Spleen (tissue), 11 donors: ENCODE data around the gene CYP27C1. TPM values are rescaled to one million over a fixed set of nuclear protein-coding genes. Genes with fewer than 3 reads are reported as not detected.

Experiments
- DNase-seq: peaks from one replicate; pipeline ENCODE4 v3.0.0-alpha.2; 2020
- H3K27ac ChIP-seq, 8 donors: fragments of 200-600 bp; sonication (generic) in 7 of 8; 1 replicate in 4 of 8; 2 replicates in 4 of 8; pipeline versions ENCODE4 v1.5.0 to v1.8.0; 2016 to 2021; ENCODE audit warnings: inconsistent platforms in 4 of 8, mild to moderate bottlenecking in 4 of 8, moderate library complexity in 1 of 8
- H3K27me3 ChIP-seq, 7 donors: fragments of 200-600 bp; sonication (generic) in 6 of 7; replicated peaks in 1 of 7; 1 replicate in 4 of 7; 2 replicates in 3 of 7; pipeline versions ENCODE4 v1.5.0 to v1.8.0; 2016 to 2021; ENCODE audit warnings: inconsistent platforms in 3 of 7, mild to moderate bottlenecking in 1 of 7
- H3K36me3 ChIP-seq, 6 donors: fragments of 200-600 bp; sonication (generic) in 5 of 6; 1 replicate in 4 of 6; 2 replicates in 2 of 6; pipeline versions ENCODE4 v1.5.0 to v1.8.0; 2016 to 2021; ENCODE audit warnings: inconsistent platforms in 2 of 6
- H3K4me1 ChIP-seq, 6 donors: fragments of 200-600 bp; sonication (generic) in 5 of 6; 1 replicate in 3 of 6; 2 replicates in 3 of 6; pipeline versions ENCODE4 v1.5.0 to v1.8.0; 2016 to 2021; ENCODE audit warnings: inconsistent platforms in 3 of 6
- H3K4me3 ChIP-seq, 8 donors: fragments of 200-600 bp; sonication (generic) in 7 of 8; 1 replicate in 4 of 8; 2 replicates in 4 of 8; pipeline versions ENCODE4 v1.5.0 to v1.8.0; 2016 to 2021; ENCODE audit warnings: inconsistent platforms in 4 of 8, mild to moderate bottlenecking in 4 of 8, moderate library complexity in 2 of 8
- H3K9me3 ChIP-seq, 8 donors: fragments of 200-600 bp; sonication (generic) in 7 of 8; 1 replicate in 4 of 8; 2 replicates in 4 of 8; pipeline versions ENCODE4 v1.5.0 to v1.8.0; 2016 to 2021; ENCODE audit warnings: inconsistent platforms in 4 of 8
- POLR2A ChIP-seq, 3 donors: fragments of 450-650 bp; IDR thresholded peaks; one replicate each; pipeline ENCODE4 v1.5.1; 2017; ENCODE audit warnings: antibody characterized with exemption in 3 of 3, mild to moderate bottlenecking in 1 of 3
- POLR2AphosphoS5 ChIP-seq, 3 donors: sonication (generic); formaldehyde crosslinking; IDR thresholded peaks; one replicate each; pipeline ENCODE4 v1.5.1; 2017; ENCODE audit warnings: antibody characterized with exemption in 3 of 3
- WGBS, 5 donors: extraction: QIAGEN DNeasy Blood & Tissue Kit in 3 of 5; methylation state at CpG; one replicate each; pipeline versions ENCODE4 v1.1.5 to v1.1.7; 2013 to 2018; 5-methylcytosine and 5-hydroxymethylcytosine counted together
- intact Hi-C: fragments of 100-400 bp; cut with DNase I; formaldehyde crosslinking; loops from one replicate; pipeline ENCODE4 v1.15.0; 2023; ENCODE audit warnings: low total_unique reads
- polyA plus RNA-seq, 3 donors: library from polyadenylated mRNA; stranded (reverse); fragments of 200-250 nt; gene quantifications; one replicate each; pipeline ENCODE4 v1.2.1, GENCODE V29; 2013
- total RNA-seq, 7 donors: library from RNA; depleted of rRNA in 3 of 7; stranded (reverse); fragments of >200 nt in 3 of 7; fragmentation: NEBNext Ultra II Directional in 4 of 7; extraction: Animal tissue kit (Norgen Biotek cat#: 25700) in 4 of 7; gene quantifications; one replicate each; pipeline versions ENCODE4 v1.1.0 to v1.2.1, GENCODE V29; 2016 to 2021
- TF ChIP-seq, protein P1 (sequence below), 11 experiments: fragments of 200-600 bp in 7 of 11; fragments of 450-650 bp in 4 of 11; sonication (generic) in 4 of 11; IDR thresholded peaks in 8 of 11; conservative IDR thresholded peaks in 3 of 11; 1 replicate in 7 of 11; 2 replicates in 4 of 11; pipeline versions ENCODE4 v1.4.0 to v1.8.0; 2016 to 2021; ENCODE audit warnings: antibody characterized with exemption in 11 of 11, inconsistent platforms in 4 of 11, mild to moderate bottlenecking in 1 of 11
- donor health status: healthy with polysubstance abuse.
- donor health status: DM: no; HTN: no; CAD: no; lungs with moderate emphysema.
- donor health status: DM: no; HTN: no; CAD: no.
- donor health status: Bipolar disorder and iron deficiency.
- donor health status: healthy.
- donor health status: DM: no; HTN: no; CAD: no.
- donor health status: DM: yes; HTN: yes; CAD: no.

CYP27C1 gene
- total and polyA plus RNA-seq, 10 donors: 0.07 to 0.36 (median 0.21) TPM; not detected in 2

DNA sequence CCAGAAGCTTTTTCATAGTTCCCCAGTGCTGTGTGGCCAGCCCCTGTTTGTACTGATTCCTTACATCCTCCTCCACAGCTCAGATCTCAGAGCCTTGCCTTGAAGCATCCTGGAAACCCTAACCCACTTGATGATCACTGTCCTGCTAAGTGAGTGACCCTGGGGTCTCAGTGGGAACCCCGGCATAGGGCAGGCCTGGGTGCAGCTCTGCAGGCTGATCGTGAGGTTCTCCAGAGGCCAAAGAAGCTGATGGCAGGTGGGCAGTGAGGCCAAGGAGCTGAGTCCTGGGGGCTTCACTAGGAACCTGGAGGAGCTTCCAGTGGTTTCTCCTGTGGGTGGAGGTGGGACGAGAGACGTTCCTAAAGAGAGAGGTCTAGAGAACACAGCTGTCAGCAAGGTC, 65.7 kb downstream of the CYP27C1 start:
- Histone ChIP-seq H3K9me3 (peaks cover 0 to 9% (median 3%) of the 10 kb centered on the region in 8 donors), H3K27ac (peak overlapping the region in 4 of 8 donors; percentile 39 to 59 (median 46)), H3K36me3 (no peaks in the 10 kb centered on the region), H3K27me3 (no peaks in the 10 kb centered on the region), H3K4me3 (no peak overlapping the region), H3K4me1 (peaks cover 0 to 36% (median 16%) of the 10 kb centered on the region in 6 donors)
- intact Hi-C loops: no loop called here
- WGBS, 5 donors: 85 to 92% (median 89%) methylated on average over 3 to 4 of the region's 4 CpGs
- TF ChIP-seq POLR2AphosphoS5 (IDR thresholded peaks at IDR 0.05) (no peak), POLR2A (IDR thresholded peaks at IDR 0.05) (no peak)
- TF ChIP-seq, protein P1, sequence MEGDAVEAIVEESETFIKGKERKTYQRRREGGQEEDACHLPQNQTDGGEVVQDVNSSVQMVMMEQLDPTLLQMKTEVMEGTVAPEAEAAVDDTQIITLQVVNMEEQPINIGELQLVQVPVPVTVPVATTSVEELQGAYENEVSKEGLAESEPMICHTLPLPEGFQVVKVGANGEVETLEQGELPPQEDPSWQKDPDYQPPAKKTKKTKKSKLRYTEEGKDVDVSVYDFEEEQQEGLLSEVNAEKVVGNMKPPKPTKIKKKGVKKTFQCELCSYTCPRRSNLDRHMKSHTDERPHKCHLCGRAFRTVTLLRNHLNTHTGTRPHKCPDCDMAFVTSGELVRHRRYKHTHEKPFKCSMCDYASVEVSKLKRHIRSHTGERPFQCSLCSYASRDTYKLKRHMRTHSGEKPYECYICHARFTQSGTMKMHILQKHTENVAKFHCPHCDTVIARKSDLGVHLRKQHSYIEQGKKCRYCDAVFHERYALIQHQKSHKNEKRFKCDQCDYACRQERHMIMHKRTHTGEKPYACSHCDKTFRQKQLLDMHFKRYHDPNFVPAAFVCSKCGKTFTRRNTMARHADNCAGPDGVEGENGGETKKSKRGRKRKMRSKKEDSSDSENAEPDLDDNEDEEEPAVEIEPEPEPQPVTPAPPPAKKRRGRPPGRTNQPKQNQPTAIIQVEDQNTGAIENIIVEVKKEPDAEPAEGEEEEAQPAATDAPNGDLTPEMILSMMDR (IDR thresholded peaks at IDR 0.05 in 8 of 11, conservative IDR thresholded peaks at IDR 0.05 in 3 of 11): no peak
- DNase-seq: no peak

DNA sequence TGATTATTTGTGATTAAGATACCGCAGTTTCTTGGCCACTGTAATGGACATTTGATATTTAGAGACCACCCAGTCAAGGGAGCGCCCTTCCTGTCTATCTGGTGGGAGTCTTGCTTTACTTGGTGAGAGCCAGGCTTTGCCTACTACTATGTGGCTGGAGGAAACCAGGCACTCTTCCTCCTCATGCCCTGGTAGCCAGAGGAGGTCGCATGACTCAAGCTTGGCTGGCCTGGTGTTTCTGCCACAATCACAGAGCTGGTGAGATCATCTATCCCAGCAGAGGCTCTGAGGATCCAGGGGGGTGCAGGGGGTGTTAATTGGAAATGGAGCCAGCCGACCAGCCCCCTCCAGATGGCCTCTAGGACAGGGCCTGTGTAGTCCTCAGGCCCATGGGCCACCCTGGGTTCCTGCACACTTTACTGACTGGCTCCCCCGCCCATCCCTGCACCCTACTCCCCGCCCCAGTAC, 66.4 kb downstream of the CYP27C1 start:
- Histone ChIP-seq H3K4me3 (no peak overlapping the region), H3K27ac (peak overlapping the region in 4 of 8 donors; percentile 14 to 59 (median 46)), H3K36me3 (no peaks in the 10 kb centered on the region), H3K27me3 (no peaks in the 10 kb centered on the region), H3K9me3 (peaks cover 0 to 9% (median 3%) of the 10 kb centered on the region in 8 donors), H3K4me1 (peaks cover 0 to 29% (median 12%) of the 10 kb centered on the region in 6 donors)
- WGBS, 5 donors: 73 to 93% (median 80%) methylated on average over 6 of the region's 6 CpGs
- TF ChIP-seq, protein P1 (IDR thresholded peaks at IDR 0.05 in 8 of 11, conservative IDR thresholded peaks at IDR 0.05 in 3 of 11): no peak
- TF ChIP-seq POLR2A (IDR thresholded peaks at IDR 0.05) (no peak), POLR2AphosphoS5 (IDR thresholded peaks at IDR 0.05) (no peak)
- no peak for DNase-seq
- intact Hi-C loops: no loop called here

DNA sequence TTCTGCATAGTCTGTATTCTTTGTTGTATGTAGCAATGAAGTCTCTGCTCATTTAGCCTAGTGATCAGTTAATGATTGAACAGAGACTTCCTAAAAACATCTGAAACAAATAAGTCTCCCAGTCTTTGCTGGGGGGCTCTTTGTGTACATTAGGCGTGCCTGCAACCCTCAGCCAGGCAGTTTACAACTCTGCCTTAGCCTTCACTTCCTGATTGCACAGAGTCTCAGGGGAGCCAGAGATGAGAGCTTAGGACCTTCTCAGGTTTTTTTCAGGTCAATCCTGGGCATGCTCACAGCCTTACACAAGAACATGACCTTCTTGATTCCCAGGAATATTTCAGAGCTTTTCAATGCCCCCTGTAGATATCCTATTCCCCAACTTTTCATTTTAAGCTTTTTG, 69.1 kb downstream of the CYP27C1 start:
- no peak overlapping the region for H3K4me3 ChIP-seq
- no peak for TF ChIP-seq POLR2A (IDR thresholded peaks at IDR 0.05)
- TF ChIP-seq, protein P1 (IDR thresholded peaks at IDR 0.05 in 8 of 11, conservative IDR thresholded peaks at IDR 0.05 in 3 of 11): no peak
- peaks cover 0 to 9% (median 3%) of the 10 kb centered on the region in 8 donors for H3K9me3 ChIP-seq
- no peaks in the 10 kb centered on the region for H3K36me3 ChIP-seq
- H3K27ac ChIP-seq: no peak overlapping the region
- intact Hi-C loops: no loop called here
- no peak for DNase-seq
- peaks cover 0 to 9% (median 0%) of the 10 kb centered on the region in 6 donors for H3K4me1 ChIP-seq
- no peaks in the 10 kb centered on the region for H3K27me3 ChIP-seq
- 85 to 100% (median 96%) methylated on average over 1 of the region's 1 CpG for WGBS, 5 donors

DNA sequence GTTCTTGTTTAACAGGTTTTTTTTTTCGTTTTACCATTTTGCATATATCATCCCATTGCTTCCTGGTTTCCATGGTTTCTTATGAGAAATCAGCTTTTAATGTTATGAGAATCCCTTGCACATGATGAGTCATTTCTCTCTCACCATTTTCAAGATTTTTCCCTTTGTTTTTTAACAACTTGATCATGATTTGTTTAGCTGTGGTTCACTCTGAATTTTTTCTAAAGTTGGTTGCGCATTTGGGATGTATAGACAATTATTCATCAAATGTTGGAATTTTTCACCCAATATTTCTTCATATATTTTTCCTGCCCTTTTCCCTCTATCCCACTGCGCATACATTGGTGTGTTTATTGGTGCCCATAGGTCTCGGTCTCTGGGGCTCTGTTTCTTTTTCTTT, 70.7 kb downstream of the CYP27C1 start:
- H3K36me3 ChIP-seq: no peaks in the 10 kb centered on the region
- H3K27me3 ChIP-seq: no peaks in the 10 kb centered on the region
- no peak overlapping the region for H3K27ac ChIP-seq
- WGBS, 5 donors: 71 to 96% (median 94%) methylated on average over 4 of the region's 4 CpGs
- intact Hi-C loops: no loop called here
- no peak for DNase-seq
- TF ChIP-seq POLR2AphosphoS5 (IDR thresholded peaks at IDR 0.05) (no peak), POLR2A (IDR thresholded peaks at IDR 0.05) (no peak)
- TF ChIP-seq, protein P1 (IDR thresholded peaks at IDR 0.05 in 8 of 11, conservative IDR thresholded peaks at IDR 0.05 in 3 of 11): no peak
- H3K4me3 ChIP-seq: no peak overlapping the region
- H3K4me1 ChIP-seq: peaks cover 0 to 18% (median 11%) of the 10 kb centered on the region in 6 donors
- H3K9me3 ChIP-seq: peaks cover 0 to 9% (median 3%) of the 10 kb centered on the region in 8 donors
